Panc1 (cell line): Measurements from ENCODE around the gene SRRM3. TPM values are rescaled to one million over a fixed set of nuclear protein-coding genes. Genes with fewer than 3 reads are reported as not detected.
"Not testable (repeated sequence)": the region's sequence is repeated elsewhere in the genome, so short reads cannot be mapped to it uniquely, and the experiment has no call there.

Experiments
- ATAC-seq: fragments of 200-7000 bp; cut with Tn5 transposase; 2 replicates; pipeline ENCODE4 v1.9.1; 2020; ENCODE audit warnings: mild to moderate bottlenecking, moderate library complexity
- BruUV-seq: library from RNA; stranded (reverse); fragments of 400-500 nt; replicated peaks from 2 replicates; lab custom pipeline; 2021; lab: Mats Ljungman, UMichigan
- CTCF ChIA-PET: fragments of 300-600 bp; sonication (Branson Sonifier 250); formaldehyde crosslinking; loops from one replicate; lab custom pipeline; 2022; ENCODE audit warnings: antibody characterized with exemption; lab: Charles Lee
- POLR2A ChIA-PET: fragments of 300-600 bp; sonication (Branson Sonifier 250); formaldehyde crosslinking; loops from one replicate; lab custom pipeline; 2022; ENCODE audit warnings: antibody characterized with exemption; lab: Charles Lee
- DNase-seq: peaks from one replicate; pipeline ENCODE4 v3.0.0-alpha.2; 2010; ENCODE audit warnings: low read depth, low spot score
- H3K27ac ChIP-seq: 2 replicates; pipeline ENCODE4 v1.5.1; 2011; ENCODE audit warnings: mild to moderate bottlenecking, low read length, inconsistent platforms
- H3K27me3 ChIP-seq: fragments of 200-500 bp; sonication (Bioruptor generic); 2 replicates; pipeline ENCODE4 v1.6.0; 2014; ENCODE audit warnings: low read length, inconsistent platforms; ENCODE audit not compliant: control insufficient read depth, insufficient read depth
- H3K36me3 ChIP-seq: fragments of 200-500 bp; sonication (Bioruptor generic); 2 replicates; pipeline ENCODE4 v1.5.1; 2014; ENCODE audit warnings: inconsistent platforms, mild to moderate bottlenecking, low read length, moderate library complexity; ENCODE audit not compliant: control insufficient read depth, insufficient read depth
- H3K4me1 ChIP-seq: 2 replicates; pipeline ENCODE4 v1.5.1; 2011; ENCODE audit warnings: inconsistent platforms, mild to moderate bottlenecking, low read length, moderate library complexity; ENCODE audit not compliant: control insufficient read depth, insufficient read depth
- H3K4me3 ChIP-seq, 2 experiments: 2 replicates each; pipeline ENCODE4 v1.5.1; 2011 to 2012; ENCODE audit warnings: low read depth in 2 of 2, low read length in 2 of 2, mild to moderate bottlenecking in 2 of 2, inconsistent platforms in 1 of 2, moderate library complexity in 1 of 2
- H3K9me3 ChIP-seq: fragments of 200-500 bp; sonication (Bioruptor generic); 2 replicates; pipeline ENCODE4 v1.5.1; 2014; ENCODE audit warnings: low read depth, mild to moderate bottlenecking, inconsistent platforms, low read length, moderate library complexity; ENCODE audit not compliant: control insufficient read depth, insufficient read depth
- CTCF ChIP-seq: fragments of 450-650 bp; IDR thresholded peaks from 2 replicates; pipeline ENCODE4 v1.5.1; 2017; ENCODE audit warnings: mild to moderate bottlenecking
- POLR2AphosphoS5 ChIP-seq: IDR thresholded peaks from 2 replicates; pipeline ENCODE4 v1.6.1; 2012; ENCODE audit warnings: mild to moderate bottlenecking, low read depth, low read length, moderate library complexity
- SIN3A ChIP-seq: IDR thresholded peaks from 2 replicates; pipeline ENCODE4 v1.6.1; 2012; ENCODE audit warnings: low read depth, mild to moderate bottlenecking, low read length, moderate library complexity, borderline replicate concordance; ENCODE audit not compliant: insufficient read depth
- TCF7L2 ChIP-seq: IDR thresholded peaks from 2 replicates; pipeline ENCODE4 v1.6.1; 2011; ENCODE audit warnings: mild to moderate bottlenecking, low read depth, low read length, inconsistent platforms
- in situ Hi-C: cut with HindIII; loops from 2 replicates; pipeline ENCODE4 v1.10.0; 2016; ENCODE audit warnings: low sequenced_read_pairs, low pct_unique_long_range_greater_than_20kb
- intact Hi-C: fragments of 100-400 bp; cut with micrococcal nuclease; formaldehyde crosslinking; loops from one replicate; pipeline ENCODE4 v1.10.0; 2022; ENCODE audit not compliant: unreplicated experiment
- total RNA-seq: library from RNA; stranded (reverse); gene quantifications from one replicate; pipeline ENCODE4 v1.2.1, GENCODE V29; 2021; ENCODE audit not compliant: unreplicated experiment
- TF ChIP-seq, protein P1 (sequence below), 2 experiments: IDR thresholded peaks; 2 replicates each; pipeline ENCODE4 v1.6.1; 2011 to 2012; ENCODE audit warnings: low read depth in 2 of 2, control low read depth in 1 of 2, low read length in 1 of 2, mild to moderate bottlenecking in 1 of 2, moderate library complexity in 1 of 2; ENCODE audit not compliant: insufficient read depth in 1 of 2

SRRM3 gene
- total RNA-seq, 1 experiment from 2014 or later, result 8.5 TPM

DNA sequence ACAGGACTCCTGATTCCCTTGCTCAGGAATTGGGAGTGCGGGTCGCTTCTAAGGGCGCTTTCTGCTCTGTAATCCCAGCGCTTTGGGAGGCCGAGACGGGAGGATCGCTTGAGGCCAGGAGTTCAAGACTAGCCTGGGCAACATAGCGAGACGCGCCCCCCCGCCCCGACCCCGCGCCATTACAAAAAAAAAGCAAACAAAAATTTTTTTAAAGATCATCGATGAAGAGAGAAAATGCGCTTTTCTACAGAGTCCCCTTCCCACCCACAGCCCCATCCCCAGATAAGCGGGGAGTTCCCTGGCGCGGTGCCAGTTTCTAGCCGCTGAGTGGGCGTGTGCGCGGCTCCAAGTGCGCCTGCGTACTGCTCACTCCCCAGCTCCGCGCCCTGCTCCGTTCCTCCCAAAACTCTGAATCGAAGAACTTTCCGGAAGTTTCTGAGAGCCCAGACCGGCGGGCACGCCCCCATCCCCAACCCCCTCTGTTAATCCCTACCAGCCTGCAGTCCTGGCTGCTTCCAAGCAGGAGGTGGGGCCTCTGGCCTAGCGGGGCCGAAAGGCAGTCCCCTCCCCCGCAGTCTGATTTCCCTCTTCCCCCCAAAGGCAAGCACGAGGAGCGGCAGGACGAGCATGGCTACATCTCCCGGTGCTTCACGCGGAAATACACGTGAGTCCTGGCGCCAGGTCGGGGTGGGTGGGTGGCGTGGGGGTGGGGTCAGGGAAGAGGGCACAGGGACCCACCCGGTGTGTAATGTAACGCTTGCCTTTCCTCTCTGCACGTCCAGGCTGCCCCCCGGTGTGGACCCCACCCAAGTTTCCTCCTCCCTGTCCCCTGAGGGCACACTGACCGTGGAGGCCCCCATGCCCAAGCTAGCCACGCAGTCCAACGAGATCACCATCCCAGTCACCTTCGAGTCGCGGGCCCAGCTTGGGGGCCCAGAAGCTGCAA, 101.8 kb downstream of the SRRM3 start:
- H3K27ac ChIP-seq, result peak overlapping the region; percentile 72
- no TSS peak for BruUV-seq
- in situ Hi-C loops, result no loop called here
- ChIA-PET CTCF (interaction anchor here (0.6 to 0.7 kb wide), 3 partner anchors 11 to 33 kb away, joined by 3 to 5 read pairs (median 4); no protein-coding TSS in a partner anchor), POLR2A (interaction anchor here (0.5 to 1.0 kb wide), 3 partner anchors 11 to 92 kb away, joined by 3 to 9 read pairs (median 8); no protein-coding TSS in a partner anchor)
- H3K4me3 ChIP-seq, result peak overlapping the region; percentile 59 to 90
- H3K4me1 ChIP-seq, result peaks cover 23% of the 10 kb centered on the region
- no peaks in the 10 kb centered on the region for H3K27me3 ChIP-seq
- TF ChIP-seq TCF7L2, result no peak
- no peak for TF ChIP-seq POLR2AphosphoS5
- no peak for TF ChIP-seq CTCF
- no peak for TF ChIP-seq SIN3A
- TF ChIP-seq, protein P1, sequence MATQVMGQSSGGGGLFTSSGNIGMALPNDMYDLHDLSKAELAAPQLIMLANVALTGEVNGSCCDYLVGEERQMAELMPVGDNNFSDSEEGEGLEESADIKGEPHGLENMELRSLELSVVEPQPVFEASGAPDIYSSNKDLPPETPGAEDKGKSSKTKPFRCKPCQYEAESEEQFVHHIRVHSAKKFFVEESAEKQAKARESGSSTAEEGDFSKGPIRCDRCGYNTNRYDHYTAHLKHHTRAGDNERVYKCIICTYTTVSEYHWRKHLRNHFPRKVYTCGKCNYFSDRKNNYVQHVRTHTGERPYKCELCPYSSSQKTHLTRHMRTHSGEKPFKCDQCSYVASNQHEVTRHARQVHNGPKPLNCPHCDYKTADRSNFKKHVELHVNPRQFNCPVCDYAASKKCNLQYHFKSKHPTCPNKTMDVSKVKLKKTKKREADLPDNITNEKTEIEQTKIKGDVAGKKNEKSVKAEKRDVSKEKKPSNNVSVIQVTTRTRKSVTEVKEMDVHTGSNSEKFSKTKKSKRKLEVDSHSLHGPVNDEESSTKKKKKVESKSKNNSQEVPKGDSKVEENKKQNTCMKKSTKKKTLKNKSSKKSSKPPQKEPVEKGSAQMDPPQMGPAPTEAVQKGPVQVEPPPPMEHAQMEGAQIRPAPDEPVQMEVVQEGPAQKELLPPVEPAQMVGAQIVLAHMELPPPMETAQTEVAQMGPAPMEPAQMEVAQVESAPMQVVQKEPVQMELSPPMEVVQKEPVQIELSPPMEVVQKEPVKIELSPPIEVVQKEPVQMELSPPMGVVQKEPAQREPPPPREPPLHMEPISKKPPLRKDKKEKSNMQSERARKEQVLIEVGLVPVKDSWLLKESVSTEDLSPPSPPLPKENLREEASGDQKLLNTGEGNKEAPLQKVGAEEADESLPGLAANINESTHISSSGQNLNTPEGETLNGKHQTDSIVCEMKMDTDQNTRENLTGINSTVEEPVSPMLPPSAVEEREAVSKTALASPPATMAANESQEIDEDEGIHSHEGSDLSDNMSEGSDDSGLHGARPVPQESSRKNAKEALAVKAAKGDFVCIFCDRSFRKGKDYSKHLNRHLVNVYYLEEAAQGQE (IDR thresholded peaks at IDR 0.05; ENCODE audit: insufficient read depth in 1 of 2, low read depth in 2 of 2, low read length in 1 of 2), result no peak
- DNase-seq, result no peak
- no peaks in the 10 kb centered on the region for H3K9me3 ChIP-seq
- ATAC-seq, result peak; percentile 62
- intact Hi-C loops, result no loop called here
- H3K36me3 ChIP-seq, result peaks cover 4% of the 10 kb centered on the region; the same call in 1 of the 2 replicates

GRCh38 chr7:76304888-76305375, 103.2 kb downstream of the SRRM3 start:
- BruUV-seq, result no TSS peak
- in situ Hi-C loops (no loop called here), intact Hi-C loops (no loop called here)
- ChIA-PET CTCF (interaction anchor here (1.2 kb wide), 1 partner anchor 9 kb away, joined by 9 read pairs; no protein-coding TSS in a partner anchor), POLR2A (interaction anchor here (0.7 to 1.0 kb wide), 2 partner anchors 8 to 13 kb away, joined by 3 to 12 read pairs; no protein-coding TSS in a partner anchor)
- Histone ChIP-seq H3K36me3 (peaks cover 4% of the 10 kb centered on the region; the same call in 1 of the 2 replicates), H3K27ac (peak overlapping the region; percentile 72; the same call in 1 of the 2 replicates), H3K4me3 (no peak overlapping the region), H3K4me1 (peaks cover 23% of the 10 kb centered on the region), H3K27me3 (no peaks in the 10 kb centered on the region), H3K9me3 (no peaks in the 10 kb centered on the region)
- no peak for ATAC-seq
- TF ChIP-seq POLR2AphosphoS5 (peak; percentile 66; the same call in 1 of the 2 replicates), CTCF (no peak)
- DNase-seq, result no peak

DNA sequence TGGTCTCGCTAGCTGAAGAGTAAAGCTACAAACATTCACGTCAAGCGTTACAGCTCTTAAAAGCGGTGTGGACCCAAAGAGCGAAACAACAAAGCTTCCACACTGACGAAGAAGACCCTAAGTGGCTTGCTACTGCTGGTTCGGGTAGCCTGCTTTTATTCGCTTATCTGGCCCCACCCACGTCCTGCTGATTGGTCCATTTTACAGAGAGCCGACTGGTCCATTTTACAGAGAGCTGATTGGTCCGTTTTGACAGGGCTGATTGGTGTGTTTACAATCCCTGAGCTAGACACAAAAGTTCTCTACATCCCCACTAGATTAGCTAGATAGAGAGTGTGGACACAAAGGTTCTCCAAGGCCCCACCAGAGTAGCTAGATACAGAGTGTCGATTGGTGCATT, 107.2 kb downstream of the SRRM3 start:
- intact Hi-C loops, H3K4me3 ChIP-seq, BruUV-seq, H3K9me3 ChIP-seq, ATAC-seq, in situ Hi-C loops, DNase-seq, H3K27me3 ChIP-seq, H3K27ac ChIP-seq, H3K36me3 ChIP-seq: not testable (repeated sequence)
- CTCF ChIA-PET, result interaction anchor here (0.6 kb wide), 1 partner anchor 26 kb away, joined by 5 read pairs; no protein-coding TSS in a partner anchor
- POLR2A ChIA-PET, result interaction anchor here (0.6 kb wide), 1 partner anchor 78 kb away, joined by 20 read pairs; no protein-coding TSS in a partner anchor
- H3K4me1 ChIP-seq, result peaks cover 24% of the 10 kb centered on the region
